Upper lobe of left lung (tissue), 4 donors: ENCODE results near the gene LPAR5.

ENCODE experiments used
- EP300 ChIP-seq, 4 donors: sonication (generic); formaldehyde crosslinking; IDR thresholded peaks; one replicate each; pipeline ENCODE4 v1.5.1; 2017; ENCODE audit warnings: antibody characterized with exemption in 4 of 4, control low read depth in 2 of 4
- POLR2AphosphoS5 ChIP-seq, 2 donors: sonication (generic); formaldehyde crosslinking; IDR thresholded peaks; one replicate each; pipeline ENCODE4 v1.5.1; 2017; ENCODE audit warnings: antibody characterized with exemption in 2 of 2
- TF ChIP-seq, protein P1 (sequence below), 6 experiments: fragments of 450-650 bp in 4 of 6; fragments of 200-600 bp in 2 of 6; sonication (generic) in 2 of 6; IDR thresholded peaks; one replicate each; pipeline ENCODE4 v1.5.1; 2016 to 2019; ENCODE audit warnings: antibody characterized with exemption in 6 of 6

DNA sequence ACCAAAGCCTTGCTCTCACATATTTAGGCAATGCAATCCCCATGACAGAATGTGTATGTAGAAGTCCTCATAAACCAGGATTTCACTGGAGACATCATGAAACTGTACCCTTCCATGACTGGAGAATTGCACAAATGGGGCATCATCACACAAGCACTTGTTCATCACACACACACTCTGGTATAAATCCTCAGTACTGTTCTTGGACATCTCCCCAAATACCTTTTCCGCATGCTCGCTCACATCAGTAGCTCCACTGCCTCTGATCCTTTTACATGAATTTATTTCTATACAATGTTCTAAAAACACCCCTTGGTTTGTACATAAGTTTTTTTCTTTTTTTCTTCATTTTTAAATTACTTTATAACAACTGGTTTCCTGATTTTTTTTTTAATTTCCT, 30.5 kb upstream of the LPAR5 start:
- TF ChIP-seq, protein P1, sequence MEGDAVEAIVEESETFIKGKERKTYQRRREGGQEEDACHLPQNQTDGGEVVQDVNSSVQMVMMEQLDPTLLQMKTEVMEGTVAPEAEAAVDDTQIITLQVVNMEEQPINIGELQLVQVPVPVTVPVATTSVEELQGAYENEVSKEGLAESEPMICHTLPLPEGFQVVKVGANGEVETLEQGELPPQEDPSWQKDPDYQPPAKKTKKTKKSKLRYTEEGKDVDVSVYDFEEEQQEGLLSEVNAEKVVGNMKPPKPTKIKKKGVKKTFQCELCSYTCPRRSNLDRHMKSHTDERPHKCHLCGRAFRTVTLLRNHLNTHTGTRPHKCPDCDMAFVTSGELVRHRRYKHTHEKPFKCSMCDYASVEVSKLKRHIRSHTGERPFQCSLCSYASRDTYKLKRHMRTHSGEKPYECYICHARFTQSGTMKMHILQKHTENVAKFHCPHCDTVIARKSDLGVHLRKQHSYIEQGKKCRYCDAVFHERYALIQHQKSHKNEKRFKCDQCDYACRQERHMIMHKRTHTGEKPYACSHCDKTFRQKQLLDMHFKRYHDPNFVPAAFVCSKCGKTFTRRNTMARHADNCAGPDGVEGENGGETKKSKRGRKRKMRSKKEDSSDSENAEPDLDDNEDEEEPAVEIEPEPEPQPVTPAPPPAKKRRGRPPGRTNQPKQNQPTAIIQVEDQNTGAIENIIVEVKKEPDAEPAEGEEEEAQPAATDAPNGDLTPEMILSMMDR (IDR thresholded peaks at IDR 0.05) = no peak
- TF ChIP-seq POLR2AphosphoS5 (IDR thresholded peaks at IDR 0.05) (no peak), EP300 (IDR thresholded peaks at IDR 0.05) (no peak)
